PC-9 (cell line): ENCODE data around the gene PRUNE2.

Experiments used
- CTCF ChIP-seq: fragments of 200-600 bp; sonication (generic); conservative IDR thresholded peaks from 2 replicates; pipeline ENCODE4 v1.6.1; 2017; ENCODE audit warnings: mixed run types, antibody characterized with exemption, mild to moderate bottlenecking, moderate library complexity
- EZH2 ChIP-seq: fragments of 200-600 bp; sonication (generic); IDR thresholded peaks from 2 replicates; pipeline ENCODE4 v1.8.0; 2017; ENCODE audit warnings: antibody characterized with exemption, low read depth

GRCh38 chr9:76665458-76665857 is 240.5 kb downstream of the PRUNE2 start:
- TF ChIP-seq EZH2 (no peak), CTCF (no peak)
